Tibial nerve (tissue), 4 donors: Measurements from ENCODE around the gene HTR5A. TPM values are rescaled to one million over a fixed set of nuclear protein-coding genes. Genes with fewer than 3 reads are reported as not detected.

Source experiments
- DNase-seq, 2 donors: peaks; one replicate each; pipeline ENCODE4 v3.0.0-alpha.2; 2019; ENCODE audit warnings: low spot score in 2 of 2
- H3K27ac ChIP-seq, 4 donors: fragments of 200-600 bp; sonication (generic) in 3 of 4; one replicate each; pipeline ENCODE4 v1.5.1; 2017 to 2019; ENCODE audit warnings: mild to moderate bottlenecking in 1 of 4
- H3K27me3 ChIP-seq, 2 donors: fragments of 200-600 bp; sonication (generic) in 1 of 2; one replicate each; pipeline versions ENCODE4 v1.5.1 to v1.6.0; 2017 to 2019
- H3K36me3 ChIP-seq, 3 donors: fragments of 200-600 bp; sonication (generic); one replicate each; pipeline ENCODE4 v1.5.1; 2018 to 2019
- H3K4me1 ChIP-seq, 4 donors: fragments of 200-600 bp; sonication (generic) in 3 of 4; one replicate each; pipeline ENCODE4 v1.5.1; 2017 to 2019
- H3K4me3 ChIP-seq, 4 donors: fragments of 200-600 bp; sonication (generic) in 3 of 4; one replicate each; pipeline ENCODE4 v1.5.1; 2017 to 2019; ENCODE audit warnings: mild to moderate bottlenecking in 1 of 4, moderate library complexity in 1 of 4
- H3K9me3 ChIP-seq, 4 donors: fragments of 200-600 bp; sonication (generic) in 3 of 4; one replicate each; pipeline ENCODE4 v1.5.1; 2017 to 2019
- EP300 ChIP-seq, 2 donors: sonication (generic); formaldehyde crosslinking; IDR thresholded peaks; one replicate each; pipeline ENCODE4 v1.6.1; 2017; ENCODE audit warnings: antibody characterized with exemption in 2 of 2, mild to moderate bottlenecking in 1 of 2
- POLR2A ChIP-seq, 2 donors: fragments of 450-650 bp; IDR thresholded peaks; one replicate each; pipeline ENCODE4 v1.6.1; 2017; ENCODE audit warnings: antibody characterized with exemption in 2 of 2, mild to moderate bottlenecking in 2 of 2, moderate library complexity in 2 of 2
- WGBS, 2 donors: methylation state at CpG; one replicate each; pipeline ENCODE4 v1.1.5; 2018; 5-methylcytosine and 5-hydroxymethylcytosine counted together
- total RNA-seq, 4 donors: library from RNA; depleted of rRNA; stranded (reverse); fragments of >200 nt; gene quantifications; one replicate each; pipeline ENCODE4 v1.1.0, GENCODE V29; 2016
- TF ChIP-seq, protein P1 (sequence below), 5 experiments: fragments of 200-600 bp in 3 of 5; fragments of 450-650 bp in 2 of 5; sonication (generic) in 3 of 5; IDR thresholded peaks; one replicate each; pipeline ENCODE4 v1.5.1; 2016 to 2019; ENCODE audit warnings: antibody characterized with exemption in 5 of 5, mild to moderate bottlenecking in 3 of 5, moderate library complexity in 2 of 5

The HTR5A gene
- total RNA-seq, 4 donors from 2014 or later, result not detected

DNA sequence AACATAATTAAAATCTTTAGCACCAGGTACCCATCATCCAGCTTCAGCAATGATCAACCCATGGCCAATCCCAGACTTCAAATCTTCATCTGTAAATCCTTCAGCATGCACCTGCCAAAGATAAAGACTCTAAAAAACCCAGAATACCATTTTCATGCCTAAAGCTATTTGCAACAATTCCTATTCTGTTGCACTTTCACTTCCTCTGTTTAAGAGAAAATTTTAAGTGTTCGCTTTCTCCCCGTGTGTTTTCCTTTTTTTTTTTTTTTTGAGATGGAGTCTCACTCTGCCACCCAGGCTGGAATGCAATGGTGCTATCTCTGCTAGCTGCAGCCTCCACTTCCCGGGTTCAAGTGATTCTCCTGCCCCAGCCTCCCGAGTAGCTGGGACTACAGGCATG is 31.8 kb upstream of the HTR5A start:
- Histone ChIP-seq H3K27me3 (no peaks in the 10 kb centered on the region), H3K4me1 (no peaks in the 10 kb centered on the region), H3K9me3 (peaks cover 0 to 16% (median 0%) of the 10 kb centered on the region in 4 donors), H3K27ac (no peak overlapping the region), H3K4me3 (no peak overlapping the region), H3K36me3 (no peaks in the 10 kb centered on the region)
- 83% methylated on average over 4 of the region's 4 CpGs for WGBS, 2 donors
- TF ChIP-seq POLR2A (IDR thresholded peaks at IDR 0.05), result no peak
- no peak for DNase-seq

DNA sequence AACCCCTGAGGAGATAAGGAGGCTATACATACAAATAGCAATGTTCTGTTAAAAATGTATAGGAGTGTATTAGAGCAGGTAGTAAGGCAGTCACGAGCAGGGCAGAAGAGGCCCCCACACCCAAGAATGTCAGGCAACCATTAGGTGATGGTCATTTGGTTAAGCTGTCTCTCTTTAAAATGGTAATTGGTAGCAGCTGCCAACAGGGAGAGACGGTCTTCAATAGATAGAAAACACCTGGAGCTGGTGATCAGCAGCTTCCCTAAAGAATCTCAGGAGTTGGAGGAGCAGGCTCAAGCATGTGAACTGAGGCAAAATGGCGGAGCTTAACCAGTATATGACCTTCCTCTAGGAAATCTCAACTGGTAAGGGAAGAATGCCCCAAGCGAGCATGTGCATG is 26.4 kb upstream of the HTR5A start:
- WGBS, 2 donors, result 65 to 66% methylated on average over 4 of the region's 4 CpGs
- no peak for DNase-seq

DNA sequence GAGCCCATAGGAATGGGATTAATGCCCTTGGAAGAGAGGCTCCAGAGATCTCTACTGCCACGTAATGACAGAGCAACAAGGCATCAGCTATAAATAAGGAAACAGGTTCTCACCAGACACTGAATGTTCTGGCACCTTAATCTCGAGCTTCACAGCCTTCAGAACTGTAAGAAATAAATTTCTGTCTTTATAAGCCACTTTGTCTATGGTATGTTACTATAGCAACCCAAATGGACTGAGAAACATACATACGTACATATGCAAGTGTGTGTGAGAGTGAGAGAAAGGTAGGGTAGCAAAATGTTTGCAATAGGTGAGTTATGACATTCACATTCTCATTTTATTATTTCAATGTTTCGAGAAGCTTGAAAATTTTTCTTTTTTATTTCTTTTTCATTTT is 22.1 kb upstream of the HTR5A start:
- Histone ChIP-seq H3K27me3 (no peaks in the 10 kb centered on the region), H3K4me1 (no peaks in the 10 kb centered on the region), H3K4me3 (no peak overlapping the region), H3K36me3 (no peaks in the 10 kb centered on the region), H3K9me3 (peaks cover 0 to 3% (median 0%) of the 10 kb centered on the region in 4 donors), H3K27ac (no peak overlapping the region)
- WGBS, 2 donors, result 60 to 67% methylated on average over 4 of the region's 4 CpGs
- no peak for DNase-seq
- TF ChIP-seq, protein P1, sequence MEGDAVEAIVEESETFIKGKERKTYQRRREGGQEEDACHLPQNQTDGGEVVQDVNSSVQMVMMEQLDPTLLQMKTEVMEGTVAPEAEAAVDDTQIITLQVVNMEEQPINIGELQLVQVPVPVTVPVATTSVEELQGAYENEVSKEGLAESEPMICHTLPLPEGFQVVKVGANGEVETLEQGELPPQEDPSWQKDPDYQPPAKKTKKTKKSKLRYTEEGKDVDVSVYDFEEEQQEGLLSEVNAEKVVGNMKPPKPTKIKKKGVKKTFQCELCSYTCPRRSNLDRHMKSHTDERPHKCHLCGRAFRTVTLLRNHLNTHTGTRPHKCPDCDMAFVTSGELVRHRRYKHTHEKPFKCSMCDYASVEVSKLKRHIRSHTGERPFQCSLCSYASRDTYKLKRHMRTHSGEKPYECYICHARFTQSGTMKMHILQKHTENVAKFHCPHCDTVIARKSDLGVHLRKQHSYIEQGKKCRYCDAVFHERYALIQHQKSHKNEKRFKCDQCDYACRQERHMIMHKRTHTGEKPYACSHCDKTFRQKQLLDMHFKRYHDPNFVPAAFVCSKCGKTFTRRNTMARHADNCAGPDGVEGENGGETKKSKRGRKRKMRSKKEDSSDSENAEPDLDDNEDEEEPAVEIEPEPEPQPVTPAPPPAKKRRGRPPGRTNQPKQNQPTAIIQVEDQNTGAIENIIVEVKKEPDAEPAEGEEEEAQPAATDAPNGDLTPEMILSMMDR (IDR thresholded peaks at IDR 0.05), result no peak
- TF ChIP-seq EP300 (IDR thresholded peaks at IDR 0.05) (no peak), POLR2A (IDR thresholded peaks at IDR 0.05) (no peak)

More for the DNA sequence above, 26.4 kb upstream of the HTR5A start:
- H3K9me3 ChIP-seq, result peaks cover 0 to 13% (median 0%) of the 10 kb centered on the region in 4 donors
- no peaks in the 10 kb centered on the region for H3K27me3 ChIP-seq
- TF ChIP-seq, protein P1 (IDR thresholded peaks at IDR 0.05), result no peak
- TF ChIP-seq POLR2A (IDR thresholded peaks at IDR 0.05) (no peak), EP300 (IDR thresholded peaks at IDR 0.05) (no peak)
- H3K4me3 ChIP-seq, result no peak overlapping the region
- H3K27ac ChIP-seq, result no peak overlapping the region
- no peaks in the 10 kb centered on the region for H3K36me3 ChIP-seq
- no peaks in the 10 kb centered on the region for H3K4me1 ChIP-seq

DNA sequence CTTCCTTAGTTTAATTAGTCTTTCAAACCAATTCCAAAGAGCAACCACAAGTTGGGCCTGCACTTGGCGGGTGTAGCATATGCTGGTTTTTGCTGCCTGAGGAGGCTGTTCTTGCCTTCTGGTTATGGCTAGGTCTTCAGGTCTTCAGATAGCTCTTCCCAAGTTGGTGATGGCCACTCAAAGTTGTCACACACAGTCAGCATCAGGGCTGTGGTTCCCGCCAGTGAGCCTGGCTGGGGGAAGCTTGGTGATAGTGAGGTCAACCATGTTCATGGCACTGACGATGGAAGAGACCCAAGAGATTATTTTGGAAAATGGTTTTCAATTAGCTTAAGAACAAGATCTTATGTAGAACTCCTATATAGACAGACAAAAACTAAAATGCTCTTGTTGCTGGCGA is 18.8 kb upstream of the HTR5A start:
- DNase-seq, result no peak
- Histone ChIP-seq H3K27me3 (no peaks in the 10 kb centered on the region), H3K27ac (no peak overlapping the region), H3K9me3 (no peaks in the 10 kb centered on the region), H3K4me3 (no peak overlapping the region), H3K4me1 (no peaks in the 10 kb centered on the region), H3K36me3 (no peaks in the 10 kb centered on the region)
- 92 to 93% methylated on average over 4 of the region's 4 CpGs for WGBS, 2 donors
- TF ChIP-seq, protein P1 (IDR thresholded peaks at IDR 0.05), result no peak
- no peak for TF ChIP-seq POLR2A (IDR thresholded peaks at IDR 0.05)
- TF ChIP-seq EP300 (IDR thresholded peaks at IDR 0.05), result no peak

DNA sequence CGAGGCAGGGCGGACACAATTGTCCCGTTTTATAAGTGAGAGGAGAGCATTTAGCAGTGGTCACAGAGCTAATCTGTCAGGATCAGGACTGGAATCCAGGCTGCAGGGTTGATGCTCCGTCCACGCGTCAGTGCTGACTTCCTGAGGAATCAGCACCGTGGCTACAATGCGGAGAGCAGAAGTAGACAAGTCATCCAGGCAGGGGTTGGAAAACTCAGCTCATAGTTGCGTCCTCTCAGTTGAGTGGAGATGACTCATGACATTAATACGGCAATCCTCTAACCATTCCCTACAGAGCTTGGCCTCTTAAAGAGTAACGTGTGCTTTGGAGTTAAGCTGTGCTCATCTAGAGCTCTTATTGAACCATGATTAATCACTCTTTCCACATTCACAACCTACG is 17.1 kb upstream of the HTR5A start:
- Histone ChIP-seq H3K9me3 (no peaks in the 10 kb centered on the region), H3K4me3 (no peak overlapping the region), H3K27me3 (no peaks in the 10 kb centered on the region), H3K27ac (no peak overlapping the region), H3K36me3 (no peaks in the 10 kb centered on the region), H3K4me1 (no peaks in the 10 kb centered on the region)
- TF ChIP-seq, protein P1 (IDR thresholded peaks at IDR 0.05), result no peak
- TF ChIP-seq EP300 (IDR thresholded peaks at IDR 0.05), result no peak
- 80 to 84% methylated on average over 12 of the region's 12 CpGs for WGBS, 2 donors
- no peak for DNase-seq

DNA sequence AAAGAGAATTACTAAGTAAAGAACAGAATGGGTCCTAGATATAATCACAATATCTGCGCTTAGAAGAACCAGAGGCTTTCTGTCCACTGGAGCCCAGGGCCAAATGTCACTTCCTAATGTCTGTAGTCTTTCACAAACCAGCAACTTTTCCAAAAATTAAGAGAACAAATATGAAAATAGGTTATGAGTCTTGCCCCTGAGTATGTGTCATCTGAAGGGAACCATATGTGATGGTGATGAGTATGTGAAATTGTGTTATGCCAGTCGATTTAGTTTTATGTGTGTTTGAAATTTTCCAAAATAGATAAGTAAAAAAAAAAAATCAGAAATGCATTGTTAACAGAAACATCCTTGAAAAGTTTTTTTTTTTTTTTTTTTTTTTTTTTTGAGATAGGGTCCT is 15.4 kb upstream of the HTR5A start:
- Histone ChIP-seq H3K27ac (no peak overlapping the region), H3K27me3 (no peaks in the 10 kb centered on the region), H3K36me3 (no peaks in the 10 kb centered on the region), H3K4me3 (no peak overlapping the region), H3K4me1 (no peaks in the 10 kb centered on the region), H3K9me3 (no peaks in the 10 kb centered on the region)
- TF ChIP-seq, protein P1 (IDR thresholded peaks at IDR 0.05), result no peak
- TF ChIP-seq EP300 (IDR thresholded peaks at IDR 0.05) (no peak), POLR2A (IDR thresholded peaks at IDR 0.05) (no peak)
- WGBS, 2 donors, result 58 to 81% methylated on average over 2 of the region's 2 CpGs
- no peak for DNase-seq
